Stimulated activated CD4-positive, alpha-beta T cell treated with anti-CD3 and anti-CD28 coated beads, Interleukin-4, amount 100 ng/mL, for 48 hours (primary cell): ENCODE measurements around the gene HOXD3.

Source experiments
- DNase-seq, 2 donors: peaks; one replicate each; pipeline ENCODE4 v3.0.0-alpha.2; 2020; ENCODE audit warnings: low read depth in 2 of 2

The HOXD3 gene

DNA sequence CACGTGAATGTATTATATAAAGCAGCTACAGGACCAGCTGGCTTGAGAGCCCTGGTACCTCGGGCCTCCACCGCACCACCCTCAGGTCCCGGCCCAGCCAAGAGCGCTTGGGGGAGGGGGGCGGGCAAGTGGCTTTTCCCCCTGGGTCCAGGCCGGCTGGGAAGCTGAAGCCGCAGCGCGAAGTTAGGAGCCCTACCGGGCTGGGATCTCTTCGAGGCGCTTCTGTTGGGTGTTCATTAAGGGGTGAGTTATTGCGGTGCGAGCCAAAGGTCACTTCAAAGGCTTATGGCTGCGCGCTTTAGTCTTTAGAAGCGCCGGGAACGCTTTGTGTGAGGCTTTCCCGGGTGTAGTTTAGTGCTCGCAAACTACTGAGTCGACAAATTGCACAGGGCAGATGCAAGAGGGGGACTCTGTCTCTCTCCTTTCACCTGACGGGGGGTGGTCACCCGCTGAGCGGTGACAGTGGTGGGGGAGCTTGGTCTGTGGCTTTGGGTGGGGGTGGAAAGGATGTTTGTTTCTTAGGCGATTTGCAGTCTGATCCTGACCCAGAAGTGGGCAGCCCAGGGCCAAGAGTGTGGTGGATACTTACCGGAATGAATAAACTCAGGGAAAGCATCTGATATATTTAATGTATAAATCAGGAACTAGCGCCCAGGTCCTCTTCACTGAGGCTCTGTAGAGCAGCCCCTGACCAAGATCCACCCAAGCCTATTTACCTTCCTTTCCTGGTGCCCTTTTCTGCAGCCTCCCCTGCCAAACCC lies 6.0 kb downstream of the HOXD3 start:
- DNase-seq = no peak

DNA sequence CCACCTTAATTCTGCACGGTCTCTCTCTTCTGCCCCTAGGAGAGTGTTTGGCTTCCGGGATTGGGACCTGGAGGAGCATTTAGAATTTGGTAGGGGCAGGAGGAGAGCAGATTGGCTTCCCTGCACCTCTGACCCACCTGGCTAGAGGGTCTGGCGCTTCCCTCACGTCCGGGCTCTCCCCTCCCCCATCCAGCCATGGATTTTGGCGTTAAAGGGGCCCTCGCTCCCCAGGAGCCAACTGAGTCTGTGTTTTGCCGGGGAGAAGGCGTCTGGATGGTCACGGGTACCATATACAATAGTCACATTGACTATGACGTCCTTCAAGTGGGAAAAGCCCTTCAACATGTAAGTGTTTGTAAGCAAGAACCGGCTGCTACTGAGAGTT lies 6.6 kb downstream of the HOXD3 start:
- no peak for DNase-seq

DNA sequence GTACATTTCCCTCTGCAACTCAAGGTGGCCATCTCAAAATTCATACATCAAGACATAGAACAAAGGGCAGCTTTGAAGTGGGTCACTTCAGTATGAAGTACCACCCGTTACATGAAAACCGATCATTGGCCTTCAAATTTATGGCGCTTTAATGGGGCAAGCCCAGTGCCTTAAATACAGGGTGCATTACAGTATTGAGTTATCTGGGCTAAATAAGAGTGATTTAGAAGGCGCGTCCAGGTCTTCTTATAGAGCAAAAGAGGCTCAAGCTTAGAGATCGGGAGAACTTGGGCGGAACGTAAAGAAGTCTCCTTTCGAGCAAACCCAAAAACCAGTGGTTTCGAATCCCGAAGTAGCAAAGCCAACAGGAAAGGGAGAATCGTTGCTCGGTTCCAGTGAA lies 7.1 kb downstream of the HOXD3 start:
- DNase-seq = no peak

DNA sequence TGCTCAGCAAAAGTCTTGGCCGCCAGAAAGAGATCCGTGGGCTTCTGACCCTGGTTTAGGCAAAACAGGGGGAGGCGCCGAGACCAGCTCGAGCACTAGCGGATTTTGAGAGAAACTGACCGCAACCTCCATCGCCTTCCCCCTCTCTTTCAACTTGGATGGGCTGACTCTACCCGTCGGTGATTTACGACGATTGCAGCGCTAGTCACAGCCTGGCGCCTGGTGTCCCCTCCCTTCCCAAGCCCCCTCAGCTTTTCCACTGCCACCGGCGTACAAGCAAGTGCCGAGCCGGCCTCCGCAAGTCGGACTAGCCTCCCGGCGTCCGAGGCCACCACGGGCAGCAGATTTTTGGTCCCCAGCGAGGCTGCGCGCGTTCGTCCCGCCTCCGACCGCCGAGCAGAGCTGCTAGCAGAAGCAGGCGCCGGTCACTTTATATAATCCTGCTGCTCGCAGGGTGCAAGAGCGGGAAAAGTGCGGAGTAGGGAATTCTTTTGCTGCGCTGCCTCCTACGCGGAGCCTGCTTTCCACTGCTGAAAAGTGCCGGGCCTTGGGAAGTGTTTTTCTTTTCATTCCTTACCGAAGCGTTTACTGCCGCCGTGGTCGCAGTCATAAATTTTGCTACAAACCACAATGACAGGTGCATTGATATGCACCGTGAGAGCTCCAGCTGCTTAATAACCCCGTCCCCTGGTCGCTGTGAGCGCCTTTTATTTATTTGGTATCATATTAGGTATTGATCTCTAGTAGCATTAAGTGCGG lies 7.7 kb downstream of the HOXD3 start:
- no peak for DNase-seq

DNA sequence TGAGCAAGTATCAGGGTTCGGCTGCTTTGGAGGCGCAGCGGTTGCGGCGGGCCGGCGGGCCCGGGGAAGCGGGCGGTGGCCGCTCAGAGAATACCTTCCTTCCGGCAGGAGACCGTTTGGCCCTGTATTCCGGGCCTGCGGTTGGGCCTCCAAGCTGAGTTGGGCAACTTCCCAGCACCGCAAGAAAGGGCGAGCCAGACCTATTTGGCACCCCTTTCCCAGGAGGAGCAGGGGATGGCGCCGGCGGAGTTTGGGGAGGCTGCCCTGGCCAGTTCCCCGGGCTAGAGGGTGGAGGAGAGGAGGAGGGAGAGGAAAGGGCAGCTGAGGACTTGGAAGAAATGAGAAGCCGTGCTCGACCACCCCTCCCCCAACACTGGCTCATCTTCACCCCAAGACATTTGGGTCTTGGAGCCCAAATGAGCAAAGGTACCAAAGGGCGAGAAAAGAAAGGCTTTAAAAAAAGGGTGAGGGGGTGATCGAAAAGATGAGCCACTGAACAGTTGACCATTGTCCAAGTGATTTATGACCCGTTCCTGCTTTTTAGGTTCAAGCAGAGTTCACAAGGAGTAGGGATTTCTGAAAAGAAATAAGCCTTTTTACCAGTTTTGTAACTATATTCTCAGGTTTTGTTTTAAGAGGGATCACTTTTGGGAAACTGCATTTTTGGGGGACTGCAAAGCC lies 8.4 kb downstream of the HOXD3 start:
- no peak for DNase-seq

DNA sequence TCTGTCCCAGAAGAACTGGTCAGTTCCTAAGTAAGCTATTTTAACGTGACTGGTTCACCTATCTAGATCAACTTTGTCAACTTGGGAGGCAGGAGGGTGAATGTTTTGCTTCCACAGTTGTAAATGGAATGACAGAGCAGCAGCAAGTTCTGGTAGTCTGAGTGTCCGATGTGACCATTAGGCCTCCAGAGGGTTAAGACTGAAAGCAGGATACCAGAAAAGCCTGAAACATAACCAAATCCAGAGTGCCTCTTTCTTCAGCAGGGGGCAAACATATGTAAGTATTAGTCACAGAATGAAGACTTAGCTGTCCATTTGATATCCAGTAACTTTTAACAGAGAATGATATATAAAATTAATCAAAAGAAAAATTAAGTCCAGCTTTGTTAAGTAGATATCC lies 9.2 kb downstream of the HOXD3 start:
- no peak for DNase-seq

DNA sequence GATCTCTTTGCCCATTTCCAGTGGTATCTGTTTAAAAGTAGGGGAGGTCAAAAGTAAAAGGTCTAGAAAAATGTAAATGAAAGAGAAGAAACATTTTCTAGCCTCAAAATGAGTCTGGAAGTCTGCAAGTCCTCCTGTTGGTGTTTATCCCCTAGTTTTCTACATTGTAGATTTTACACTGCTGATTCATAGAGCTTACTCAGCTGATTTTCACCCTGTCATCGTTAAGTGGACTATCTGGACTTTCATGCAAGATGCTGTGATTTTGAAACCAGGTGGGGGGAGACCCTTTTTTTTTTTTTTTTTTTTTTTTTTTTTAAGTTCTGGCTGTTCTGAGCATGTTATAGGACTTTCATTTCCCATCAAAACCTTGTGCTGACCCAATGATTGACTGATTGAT lies 10.3 kb downstream of the HOXD3 start:
- no peak for DNase-seq

DNA sequence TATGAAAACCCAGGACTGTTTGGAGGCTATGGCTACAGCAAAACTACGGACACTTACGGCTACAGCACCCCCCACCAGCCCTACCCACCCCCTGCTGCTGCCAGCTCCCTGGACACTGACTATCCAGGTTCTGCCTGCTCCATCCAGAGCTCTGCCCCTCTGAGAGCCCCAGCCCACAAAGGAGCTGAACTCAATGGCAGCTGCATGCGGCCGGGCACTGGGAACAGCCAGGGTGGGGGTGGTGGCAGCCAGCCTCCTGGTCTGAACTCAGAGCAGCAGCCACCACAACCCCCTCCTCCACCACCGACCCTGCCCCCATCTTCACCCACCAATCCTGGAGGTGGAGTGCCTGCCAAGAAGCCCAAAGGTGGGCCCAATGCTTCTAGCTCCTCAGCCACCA lies 12.1 kb downstream of the HOXD3 start:
- no peak for DNase-seq

DNA sequence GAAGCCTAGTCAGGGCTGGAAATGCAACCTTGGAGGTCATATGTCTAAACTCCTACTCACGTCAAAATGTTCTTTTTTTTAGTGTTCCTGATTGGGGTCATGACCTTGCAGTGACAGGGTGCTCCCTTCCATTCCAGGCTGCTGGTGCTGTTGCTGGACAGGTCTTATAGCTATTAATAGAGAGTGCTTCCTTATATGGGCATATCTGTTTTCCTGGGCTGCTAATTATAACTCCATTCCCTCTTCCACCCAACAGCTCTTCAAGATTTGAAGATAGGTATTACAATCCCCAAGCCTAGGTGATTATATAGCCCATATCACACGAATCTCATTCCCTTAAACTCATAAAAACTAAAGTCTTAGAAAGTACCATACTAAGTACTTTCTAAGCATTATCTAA lies 12.6 kb downstream of the HOXD3 start:
- no peak for DNase-seq

DNA sequence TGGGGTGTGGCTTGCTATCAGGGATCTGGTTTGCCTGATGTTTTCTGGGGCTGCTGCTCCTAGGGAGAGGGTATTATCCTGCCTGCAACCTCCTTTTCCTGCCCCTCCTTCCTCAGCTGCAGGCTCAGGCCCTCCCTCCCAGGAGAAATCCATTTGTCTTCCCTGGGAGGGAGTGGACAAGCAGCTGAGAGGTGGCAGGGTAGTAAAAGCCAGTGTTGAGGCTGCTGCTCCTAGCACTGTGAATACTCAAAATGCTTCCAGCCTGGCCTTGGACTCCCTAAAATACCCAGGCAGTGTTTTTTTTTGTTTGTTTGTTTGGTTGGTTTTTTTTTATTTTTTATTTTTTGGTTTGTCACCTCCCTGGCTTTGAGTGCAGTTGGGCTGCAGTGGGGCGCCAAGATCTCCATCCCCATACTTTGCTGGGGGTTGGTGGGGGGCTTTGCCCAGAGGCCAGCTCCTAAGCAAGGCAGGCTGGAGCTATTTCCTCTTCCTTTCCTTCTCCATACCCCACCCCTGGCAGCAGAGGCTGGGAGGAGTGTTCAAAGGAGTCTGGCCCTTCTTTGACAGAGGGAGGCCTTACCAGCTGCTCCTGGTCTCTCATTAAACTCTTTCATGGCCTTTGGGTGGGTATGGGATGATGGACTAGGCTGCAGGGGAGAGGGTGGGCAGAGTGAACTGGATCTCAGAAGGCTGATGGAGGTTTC lies 13.6 kb downstream of the HOXD3 start:
- no peak for DNase-seq

DNA sequence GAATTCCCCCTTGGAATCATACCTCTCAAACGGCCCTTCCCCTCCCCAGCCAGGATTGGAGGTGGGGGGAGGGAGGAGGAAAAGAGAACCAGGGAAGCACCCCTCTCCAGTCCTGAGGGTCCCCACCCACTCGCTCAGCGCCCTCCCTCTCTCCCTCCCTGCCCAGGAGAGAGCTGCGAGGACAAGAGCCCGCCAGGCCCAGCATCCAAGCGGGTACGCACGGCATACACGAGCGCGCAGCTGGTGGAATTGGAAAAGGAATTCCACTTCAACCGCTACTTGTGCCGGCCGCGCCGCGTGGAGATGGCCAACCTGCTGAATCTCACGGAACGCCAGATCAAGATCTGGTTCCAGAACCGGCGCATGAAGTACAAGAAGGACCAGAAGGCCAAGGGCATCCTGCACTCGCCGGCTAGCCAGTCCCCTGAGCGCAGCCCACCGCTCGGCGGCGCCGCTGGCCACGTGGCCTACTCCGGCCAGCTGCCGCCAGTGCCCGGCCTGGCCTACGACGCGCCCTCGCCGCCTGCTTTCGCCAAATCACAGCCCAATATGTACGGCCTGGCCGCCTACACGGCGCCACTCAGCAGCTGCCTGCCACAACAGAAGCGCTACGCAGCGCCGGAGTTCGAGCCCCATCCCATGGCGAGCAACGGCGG lies 14.4 kb downstream of the HOXD3 start:
- DNase-seq = no peak

DNA sequence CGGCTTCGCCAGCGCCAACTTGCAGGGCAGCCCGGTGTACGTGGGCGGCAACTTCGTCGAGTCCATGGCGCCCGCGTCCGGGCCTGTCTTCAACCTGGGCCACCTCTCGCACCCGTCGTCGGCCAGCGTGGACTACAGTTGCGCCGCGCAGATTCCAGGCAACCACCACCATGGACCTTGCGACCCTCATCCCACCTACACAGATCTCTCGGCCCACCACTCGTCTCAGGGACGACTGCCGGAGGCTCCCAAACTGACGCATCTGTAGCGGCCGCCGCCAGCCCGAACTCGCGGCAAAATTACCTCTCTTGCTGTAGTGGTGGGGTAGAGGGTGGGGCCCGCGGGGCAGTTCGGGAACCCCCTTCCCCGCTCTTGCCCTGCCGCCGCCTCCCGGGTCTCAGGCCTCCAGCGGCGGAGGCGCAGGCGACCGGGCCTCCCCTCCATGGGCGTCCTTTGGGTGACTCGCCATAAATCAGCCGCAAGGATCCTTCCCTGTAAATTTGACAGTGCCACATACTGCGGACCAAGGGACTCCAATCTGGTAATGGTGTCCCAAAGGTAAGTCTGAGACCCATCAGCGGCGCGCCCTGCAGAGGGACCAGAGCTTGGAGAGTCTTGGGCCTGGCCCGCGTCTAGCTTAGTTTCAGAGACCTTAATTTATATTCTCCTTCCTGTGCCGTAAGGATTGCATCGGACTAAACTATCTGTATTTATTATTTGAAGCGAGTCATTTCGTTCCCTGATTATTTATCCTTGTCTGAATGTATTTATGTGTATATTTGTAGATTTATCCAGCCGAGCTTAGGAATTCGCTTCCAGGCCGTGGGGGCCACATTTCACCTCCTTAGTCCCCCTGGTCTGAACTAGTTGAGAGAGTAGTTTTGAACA lies 15.1 kb downstream of the HOXD3 start:
- DNase-seq = no peak

DNA sequence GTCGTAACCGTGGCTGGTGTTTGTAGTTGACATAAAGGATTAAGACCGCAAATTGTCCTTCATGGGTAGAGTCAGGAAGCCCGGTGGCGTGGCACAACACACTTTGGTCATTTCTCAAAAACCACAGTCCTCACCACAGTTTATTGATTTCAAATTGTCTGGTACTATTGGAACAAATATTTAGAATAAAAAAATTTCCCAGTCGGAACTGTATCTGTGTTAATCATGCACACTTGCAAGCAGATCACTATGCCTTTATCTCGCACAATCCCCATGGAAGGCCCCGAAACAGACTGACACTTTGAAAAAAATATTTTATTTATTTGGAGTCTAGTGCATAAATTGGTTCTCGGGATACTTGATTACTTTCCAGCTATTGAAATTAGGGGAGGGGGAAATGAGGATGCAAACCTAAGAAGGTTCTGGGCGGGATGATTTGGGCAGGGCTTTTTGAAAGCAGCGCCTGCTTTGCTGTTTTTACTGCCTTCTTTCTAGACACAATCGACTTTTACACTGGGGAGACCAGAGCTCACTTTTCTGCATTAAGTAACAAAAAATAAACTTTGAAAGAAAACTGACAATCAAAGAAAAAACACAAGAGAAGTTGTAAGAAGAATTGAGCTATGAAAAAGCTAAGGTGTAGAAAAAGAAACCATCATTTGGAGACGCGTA lies 15.9 kb downstream of the HOXD3 start:
- DNase-seq = no peak

DNA sequence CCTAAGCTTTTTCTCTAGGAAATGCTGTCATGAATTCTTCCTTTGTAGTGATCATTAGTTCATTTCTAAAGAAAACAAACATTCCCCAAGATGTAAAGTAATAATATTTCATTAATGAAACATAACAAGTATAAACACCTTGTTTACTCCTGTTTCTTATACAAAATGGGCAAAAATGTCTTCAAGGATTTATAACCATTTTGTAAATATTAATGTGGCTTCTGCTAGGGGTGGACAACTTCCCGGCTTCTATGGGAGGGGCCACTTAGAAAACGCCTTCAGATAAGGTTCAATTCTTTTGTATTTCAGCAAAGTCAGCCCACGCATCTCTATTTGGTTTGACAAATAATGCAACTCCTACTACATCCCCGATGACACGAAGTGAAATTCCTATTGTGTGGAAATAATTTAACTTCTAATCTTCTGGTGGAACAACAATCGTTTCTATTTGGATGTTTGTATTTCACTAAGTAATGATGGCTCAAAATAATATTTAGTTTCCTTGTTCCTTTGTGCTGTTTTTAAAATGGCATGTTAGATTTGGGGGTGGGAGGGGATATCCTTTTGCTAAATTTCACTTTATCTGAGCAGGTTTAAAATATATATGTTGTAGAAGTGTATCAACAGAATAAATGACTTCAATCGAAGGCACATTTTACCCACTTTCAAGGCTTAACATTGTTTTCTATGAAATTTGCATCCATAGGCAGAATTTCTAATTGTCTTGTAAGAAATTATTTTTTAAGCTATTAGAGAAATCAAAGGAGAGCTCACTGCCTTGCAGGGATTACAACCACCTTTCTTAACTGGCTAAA lies 16.7 kb downstream of the HOXD3 start:
- no peak for DNase-seq

DNA sequence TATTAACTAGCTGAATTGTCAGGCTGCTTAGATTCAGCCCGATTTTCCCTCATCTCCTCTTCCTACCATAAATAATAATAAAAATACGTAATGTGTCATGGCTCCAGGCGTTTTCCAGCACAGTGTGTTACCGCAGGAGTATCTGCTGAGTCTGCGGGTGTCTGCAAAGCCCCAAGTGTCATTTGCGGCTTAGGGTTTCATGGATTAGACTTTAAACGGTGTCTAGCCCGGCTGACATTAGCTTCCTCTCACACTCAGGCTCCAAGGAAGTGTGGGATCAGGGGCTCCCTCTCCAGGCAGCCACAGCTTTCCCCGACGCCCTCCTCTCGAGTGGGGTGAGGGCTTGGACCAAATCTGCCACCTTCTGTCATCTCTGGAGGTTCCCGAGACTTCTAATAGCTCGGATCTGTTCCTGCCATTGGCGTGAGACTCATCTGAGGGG lies 17.3 kb downstream of the HOXD3 start:
- no peak for DNase-seq

DNA sequence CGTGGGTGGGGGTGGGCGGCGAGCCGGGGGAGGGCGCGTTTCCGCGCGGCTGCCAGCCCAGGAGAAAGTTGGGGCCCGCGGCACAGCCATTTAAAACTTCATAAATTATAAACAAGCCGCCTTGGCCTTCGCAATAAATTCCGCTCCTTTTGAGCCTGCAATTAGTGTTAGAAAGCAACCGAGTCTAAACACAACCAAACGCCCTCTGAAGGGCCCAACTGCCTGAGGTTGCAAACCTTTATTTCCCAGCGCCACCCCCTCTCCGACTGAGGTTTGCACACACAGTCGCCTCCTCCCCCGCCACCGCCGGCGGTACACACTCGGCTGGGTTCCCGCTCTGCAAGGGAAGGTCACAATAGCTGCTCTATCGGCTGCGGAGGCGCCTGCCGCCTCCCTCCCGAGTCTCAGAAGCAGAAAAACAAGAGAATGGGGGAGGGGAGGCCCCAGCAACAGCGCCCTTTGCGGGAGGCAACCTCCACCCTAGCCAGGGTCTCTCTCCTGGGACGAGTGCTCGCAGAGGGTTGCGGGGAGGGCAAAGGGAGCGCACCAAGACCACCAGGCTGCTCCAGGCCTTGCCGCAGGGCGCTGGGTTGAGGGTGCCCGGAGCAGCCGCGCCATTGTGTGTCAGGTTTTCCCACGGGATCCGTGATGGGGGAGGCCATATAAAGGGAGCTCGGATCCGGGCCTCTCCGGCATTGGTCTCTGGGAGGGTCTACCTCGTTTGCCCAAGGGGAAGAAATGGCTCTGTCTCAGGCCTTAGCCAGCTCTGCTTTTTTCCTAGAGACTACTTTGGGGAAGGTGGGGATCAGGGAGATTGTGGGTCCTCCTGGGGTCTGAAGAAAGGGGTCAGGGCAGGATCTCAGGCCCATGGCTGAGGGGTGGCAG lies 18.0 kb downstream of the HOXD3 start:
- no peak for DNase-seq

DNA sequence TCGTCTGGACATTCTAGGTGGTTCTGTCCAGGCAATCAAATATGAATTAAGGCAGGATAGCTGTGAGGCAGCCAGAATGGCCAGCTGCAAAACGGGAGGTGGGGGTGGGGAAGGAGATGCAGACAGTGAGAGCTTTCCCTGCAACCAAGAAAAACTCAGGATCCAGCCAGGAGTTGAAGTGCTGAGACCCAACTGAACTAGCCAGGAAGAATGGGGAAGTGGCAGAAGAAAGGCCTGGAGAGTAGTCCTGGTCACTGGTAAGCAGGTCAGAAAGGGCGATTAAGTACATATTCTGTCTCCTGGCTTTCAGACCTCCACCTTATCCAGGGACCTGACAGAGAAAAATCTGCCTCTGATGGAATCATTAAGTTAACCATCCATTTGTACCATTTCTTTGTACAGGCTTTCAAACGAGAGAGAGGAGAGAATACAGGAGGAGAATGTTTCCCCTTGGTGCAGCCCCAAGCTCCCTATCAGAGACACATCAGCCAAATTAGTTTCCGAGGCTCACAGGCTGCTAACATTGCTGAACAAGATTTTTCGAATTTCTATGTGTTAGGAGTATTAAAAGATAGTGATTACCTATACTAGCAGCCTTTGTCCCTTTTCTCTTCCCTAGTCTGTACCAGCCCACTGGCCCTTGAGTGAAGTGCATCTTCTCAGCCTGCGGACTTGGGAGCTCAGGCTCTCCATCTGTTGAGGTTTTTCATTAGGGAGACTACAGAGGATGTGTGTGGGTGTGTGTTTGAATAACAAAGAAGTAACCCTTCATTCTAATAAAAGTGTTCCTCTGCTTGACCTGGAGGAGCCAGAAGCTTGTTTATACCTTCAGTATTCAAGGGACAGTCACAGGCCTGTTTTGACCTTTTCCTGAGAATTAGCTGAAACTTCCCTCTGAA lies 18.9 kb downstream of the HOXD3 start:
- DNase-seq = no peak
